ENCODE data around the gene ATF7IP.

DNA sequence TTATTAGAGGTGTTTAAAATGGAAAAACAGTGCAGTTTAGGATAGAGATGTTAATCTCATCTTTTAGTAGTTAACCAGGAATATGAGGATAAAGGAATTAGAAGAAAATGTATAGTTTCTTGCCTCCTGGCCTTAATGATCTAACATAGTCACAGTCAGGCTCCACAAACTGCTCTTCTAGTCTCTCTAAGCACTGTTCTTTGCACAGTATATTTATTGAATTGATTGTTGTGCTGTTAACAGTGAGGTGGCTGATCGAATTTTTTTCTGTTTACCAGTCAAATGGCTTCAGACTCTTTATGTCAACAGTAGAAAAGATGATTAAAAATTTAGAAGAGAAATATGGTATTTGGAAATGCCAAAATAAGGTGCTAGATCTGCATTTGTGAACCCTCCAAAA is 37.8 kb downstream of the ATF7IP start:
- TF ChIP-seq RAD21 (IDR thresholded peaks at IDR 0.05; ENCODE audit: low read depth): no peak
- no peak for TF ChIP-seq FOXM1 (IDR thresholded peaks at IDR 0.05; ENCODE audit: borderline replicate concordance, low read depth)
- no peak for TF ChIP-seq ZBTB7A (IDR thresholded peaks at IDR 0.05; ENCODE audit: low read depth)
- TF ChIP-seq TAF1 (IDR thresholded peaks at IDR 0.05; ENCODE audit: low read depth): no peak
- TF ChIP-seq TCF12 (IDR thresholded peaks at IDR 0.05; ENCODE audit: low read depth): no peak
- TF ChIP-seq YY1 (IDR thresholded peaks at IDR 0.05; ENCODE audit: low read depth): no peak
- TF ChIP-seq, protein P1, sequence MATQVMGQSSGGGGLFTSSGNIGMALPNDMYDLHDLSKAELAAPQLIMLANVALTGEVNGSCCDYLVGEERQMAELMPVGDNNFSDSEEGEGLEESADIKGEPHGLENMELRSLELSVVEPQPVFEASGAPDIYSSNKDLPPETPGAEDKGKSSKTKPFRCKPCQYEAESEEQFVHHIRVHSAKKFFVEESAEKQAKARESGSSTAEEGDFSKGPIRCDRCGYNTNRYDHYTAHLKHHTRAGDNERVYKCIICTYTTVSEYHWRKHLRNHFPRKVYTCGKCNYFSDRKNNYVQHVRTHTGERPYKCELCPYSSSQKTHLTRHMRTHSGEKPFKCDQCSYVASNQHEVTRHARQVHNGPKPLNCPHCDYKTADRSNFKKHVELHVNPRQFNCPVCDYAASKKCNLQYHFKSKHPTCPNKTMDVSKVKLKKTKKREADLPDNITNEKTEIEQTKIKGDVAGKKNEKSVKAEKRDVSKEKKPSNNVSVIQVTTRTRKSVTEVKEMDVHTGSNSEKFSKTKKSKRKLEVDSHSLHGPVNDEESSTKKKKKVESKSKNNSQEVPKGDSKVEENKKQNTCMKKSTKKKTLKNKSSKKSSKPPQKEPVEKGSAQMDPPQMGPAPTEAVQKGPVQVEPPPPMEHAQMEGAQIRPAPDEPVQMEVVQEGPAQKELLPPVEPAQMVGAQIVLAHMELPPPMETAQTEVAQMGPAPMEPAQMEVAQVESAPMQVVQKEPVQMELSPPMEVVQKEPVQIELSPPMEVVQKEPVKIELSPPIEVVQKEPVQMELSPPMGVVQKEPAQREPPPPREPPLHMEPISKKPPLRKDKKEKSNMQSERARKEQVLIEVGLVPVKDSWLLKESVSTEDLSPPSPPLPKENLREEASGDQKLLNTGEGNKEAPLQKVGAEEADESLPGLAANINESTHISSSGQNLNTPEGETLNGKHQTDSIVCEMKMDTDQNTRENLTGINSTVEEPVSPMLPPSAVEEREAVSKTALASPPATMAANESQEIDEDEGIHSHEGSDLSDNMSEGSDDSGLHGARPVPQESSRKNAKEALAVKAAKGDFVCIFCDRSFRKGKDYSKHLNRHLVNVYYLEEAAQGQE (IDR thresholded peaks at IDR 0.05; ENCODE audit: low read depth): no peak
- TF ChIP-seq CEBPB (IDR thresholded peaks at IDR 0.05): no peak
- TF ChIP-seq, protein P2, sequence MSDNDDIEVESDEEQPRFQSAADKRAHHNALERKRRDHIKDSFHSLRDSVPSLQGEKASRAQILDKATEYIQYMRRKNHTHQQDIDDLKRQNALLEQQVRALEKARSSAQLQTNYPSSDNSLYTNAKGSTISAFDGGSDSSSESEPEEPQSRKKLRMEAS (IDR thresholded peaks at IDR 0.05): no peak
- TF ChIP-seq, protein P3, sequence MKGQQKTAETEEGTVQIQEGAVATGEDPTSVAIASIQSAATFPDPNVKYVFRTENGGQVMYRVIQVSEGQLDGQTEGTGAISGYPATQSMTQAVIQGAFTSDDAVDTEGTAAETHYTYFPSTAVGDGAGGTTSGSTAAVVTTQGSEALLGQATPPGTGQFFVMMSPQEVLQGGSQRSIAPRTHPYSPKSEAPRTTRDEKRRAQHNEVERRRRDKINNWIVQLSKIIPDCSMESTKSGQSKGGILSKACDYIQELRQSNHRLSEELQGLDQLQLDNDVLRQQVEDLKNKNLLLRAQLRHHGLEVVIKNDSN (IDR thresholded peaks at IDR 0.05): no peak
- no peak for TF ChIP-seq NFIC (IDR thresholded peaks at IDR 0.05)
- no peak for TF ChIP-seq TEAD4 (IDR thresholded peaks at IDR 0.05)
